D341Med (cell line): ENCODE data around the gene ZNF787.

Source experiments
- DNase-seq: peaks from one replicate; pipeline ENCODE4 v3.0.0; 2012; ENCODE audit warnings: low spot score

Gene ZNF787

DNA sequence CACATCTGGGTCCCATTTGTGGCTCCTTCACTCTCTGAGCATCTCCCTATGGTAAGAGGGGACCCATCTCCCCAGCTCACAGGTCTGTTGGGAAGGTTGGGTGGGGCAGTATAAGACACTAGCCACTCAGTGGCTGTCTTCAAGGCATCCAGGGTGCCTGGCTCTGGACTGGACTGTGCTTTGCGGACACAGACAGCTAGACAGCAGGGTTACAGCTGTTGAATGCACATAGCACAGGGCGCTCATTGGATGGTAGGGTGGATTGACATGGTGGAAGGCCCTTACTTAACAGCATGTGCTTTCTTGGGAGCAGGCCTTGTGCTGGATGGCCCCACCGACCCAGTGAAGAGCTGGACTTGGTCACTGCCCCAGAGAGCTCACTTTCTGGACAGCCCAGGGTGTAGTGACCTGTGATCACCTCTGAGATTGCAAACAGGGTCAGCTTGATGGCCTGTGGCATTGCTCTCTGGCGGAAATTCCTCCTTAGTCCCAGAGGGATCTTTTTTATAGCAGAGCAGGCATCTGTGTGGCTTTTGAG is 21.9 kb upstream of the ZNF787 start:
- DNase-seq, result no peak

- DNase-seq, result no peak
Observed at GRCh38 chr19:56142087-56142787, 21.1 kb upstream of the ZNF787 start.

DNA sequence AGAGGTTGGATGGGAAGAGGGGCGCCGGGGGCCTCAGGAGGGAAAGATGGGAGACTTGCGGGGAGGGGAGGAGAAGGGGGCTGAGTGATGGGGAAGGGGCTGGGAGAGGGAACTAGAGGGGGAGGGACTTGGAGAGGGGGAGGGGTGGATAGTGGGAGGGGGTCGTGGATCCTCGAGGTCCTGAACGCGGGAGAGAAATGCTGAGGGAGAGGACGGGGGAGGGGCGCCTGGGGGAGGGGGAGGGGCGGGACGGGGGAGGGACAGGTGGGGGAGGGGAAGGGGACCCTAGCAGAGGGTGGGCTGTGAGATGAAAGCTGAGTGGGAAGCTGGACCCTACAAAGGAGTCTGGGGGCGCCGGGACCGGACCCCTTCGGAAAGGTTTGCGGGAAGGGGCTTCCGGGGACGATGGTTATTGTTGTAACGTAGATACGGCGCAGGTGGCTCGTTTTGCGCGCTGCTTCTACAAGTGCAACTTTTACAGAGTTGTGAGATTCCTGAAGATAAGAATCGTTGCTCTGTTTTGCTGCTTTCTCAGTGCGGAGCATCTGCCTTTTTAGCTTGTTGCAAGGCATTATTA is 20.4 kb upstream of the ZNF787 start:
- no peak for DNase-seq

DNA sequence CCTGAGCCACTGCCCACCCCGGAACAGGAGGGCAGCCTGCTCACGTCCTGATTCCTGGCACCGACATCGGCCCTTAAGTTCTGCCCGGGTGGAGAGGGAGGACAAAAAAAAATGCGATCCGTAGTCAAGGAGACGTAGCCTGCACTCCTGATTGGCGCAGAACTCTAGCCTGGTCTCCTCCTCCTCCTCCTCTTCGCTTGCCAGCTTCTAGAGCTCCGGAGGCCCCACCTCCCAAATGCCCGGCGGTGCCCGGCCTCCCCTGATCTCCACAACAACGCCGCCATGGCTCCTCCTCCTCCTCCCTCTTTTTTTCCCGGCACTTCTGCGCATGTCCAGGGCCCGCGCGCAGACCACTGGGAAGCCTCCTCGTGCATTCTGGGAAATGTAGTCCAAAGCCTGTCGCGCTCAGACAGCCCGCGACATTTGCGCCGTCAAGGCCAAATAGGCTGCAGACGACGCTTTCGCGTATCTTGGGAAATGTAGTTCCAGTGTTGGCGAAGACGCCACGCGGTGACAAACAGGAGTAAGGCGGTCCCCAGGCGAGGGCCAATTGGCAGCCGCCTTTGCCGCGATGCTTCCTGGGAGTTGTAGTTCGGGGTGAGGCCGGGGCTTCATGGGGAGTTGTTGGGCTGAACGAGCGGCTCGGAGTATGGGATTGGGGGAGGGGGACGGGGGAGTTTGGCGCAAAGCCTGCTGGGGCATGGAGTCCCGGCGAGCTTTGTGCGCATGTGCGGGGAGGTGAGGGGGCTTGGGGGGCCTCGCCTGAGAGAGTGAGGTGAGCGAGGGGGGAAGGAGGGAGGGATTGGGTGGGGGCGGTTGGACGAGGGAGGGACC is 19.7 kb upstream of the ZNF787 start, which contains the start of gene ZNF444:
Gene ZNF444, plus strand, starts transcription at position 705 of the 834 bp plus-strand sequence. CDS start 5,625 bp downstream, outside the sequence.
- DNase-seq, result peak; percentile 96

DNA sequence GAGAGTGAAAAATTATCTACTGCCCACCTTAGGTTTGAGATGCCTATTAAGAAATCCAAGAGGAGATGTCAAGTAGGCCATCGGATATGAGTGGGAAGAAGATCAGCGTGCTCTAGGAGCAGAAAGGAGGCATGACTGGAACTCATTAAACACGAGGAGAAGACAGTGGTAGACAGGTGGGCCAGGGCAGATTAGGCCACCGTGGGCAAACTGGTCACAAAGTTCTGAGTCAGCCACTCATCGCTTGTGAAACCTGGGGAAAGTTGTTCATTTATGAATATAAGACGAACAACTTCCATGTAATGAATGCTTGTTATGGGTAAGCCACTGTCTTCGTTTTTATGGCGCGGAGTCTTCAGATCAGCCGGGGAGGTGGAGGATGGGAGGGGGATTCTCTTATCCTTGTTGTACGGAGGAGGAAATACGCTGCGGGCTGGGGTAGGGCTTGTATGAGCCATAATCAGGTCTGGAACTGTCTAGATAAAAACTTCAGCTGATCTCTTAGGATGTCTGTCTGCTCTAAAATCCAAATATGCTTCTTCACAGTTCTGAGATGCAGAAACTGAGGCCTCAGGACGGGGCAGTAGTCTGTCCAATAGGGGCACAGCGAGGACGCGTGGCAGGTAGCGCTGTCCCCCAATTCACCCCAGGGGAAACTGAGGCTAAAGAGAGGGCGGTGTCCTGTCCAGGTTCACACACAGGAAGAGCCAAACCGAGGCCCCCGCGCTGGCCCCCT is 18.9 kb upstream of the ZNF787 start:
- DNase-seq, result no peak

GRCh38 chr19:56138069-56138468 is 17.0 kb upstream of the ZNF787 start:
- DNase-seq, result no peak

GRCh38 chr19:56137405-56137804 is 16.3 kb upstream of the ZNF787 start:
- no peak for DNase-seq

- DNase-seq, result no peak
Observed at GRCh38 chr19:56136362-56136761, 15.3 kb upstream of the ZNF787 start.

- DNase-seq, result no peak
Observed at GRCh38 chr19:56134654-56134921, 13.5 kb upstream of the ZNF787 start.

GRCh38 chr19:56133858-56134653 is 13.0 kb upstream of the ZNF787 start:
- no peak for DNase-seq

DNA sequence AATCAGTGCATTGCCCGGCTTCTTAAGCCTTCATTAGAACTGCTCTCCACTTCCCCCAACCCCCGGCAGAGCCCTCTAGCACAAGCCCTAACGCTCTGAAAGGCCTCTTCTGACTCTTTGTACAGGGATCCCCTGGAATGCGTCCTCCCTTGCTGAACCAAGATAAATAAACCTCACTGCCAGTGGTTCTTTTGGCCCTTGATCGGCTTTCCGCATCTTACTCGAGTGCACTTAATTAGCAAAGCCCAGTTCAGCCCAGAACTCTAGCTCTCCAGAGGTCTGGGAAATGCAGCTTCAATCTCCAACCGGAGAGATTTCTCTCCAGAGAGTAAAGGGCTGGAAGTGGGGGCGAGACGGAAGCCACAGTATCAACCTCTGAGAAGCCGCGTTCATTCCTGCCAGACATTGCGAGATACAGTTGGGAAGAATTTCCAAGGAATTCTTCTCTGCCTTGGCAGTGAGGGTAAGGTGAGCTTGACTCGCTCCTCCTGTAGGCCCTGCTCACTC is 11.3 kb upstream of the ZNF787 start:
- no peak for DNase-seq

DNA sequence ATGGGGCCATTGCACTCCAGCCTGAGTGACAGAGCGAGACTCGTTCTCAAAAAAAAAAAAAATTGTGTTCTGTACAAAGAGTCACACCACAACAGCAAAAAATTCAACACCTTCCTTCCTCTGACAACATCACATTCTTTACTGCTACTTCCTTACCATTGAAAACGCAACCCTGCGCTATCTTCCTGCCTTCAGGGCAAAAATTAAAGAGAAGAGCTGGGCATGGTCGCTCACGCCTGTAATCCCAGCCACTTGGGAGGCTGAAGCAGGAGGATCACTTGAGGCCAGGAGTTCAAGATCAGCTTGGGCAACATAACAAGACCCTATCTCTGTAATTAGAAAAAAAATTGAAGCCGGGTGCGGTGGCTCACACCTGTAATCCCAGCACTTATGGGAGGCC is 10.6 kb upstream of the ZNF787 start:
- DNase-seq, result no peak

- DNase-seq, result no peak
Observed at GRCh38 chr19:56130006-56130405, 8.9 kb upstream of the ZNF787 start.

GRCh38 chr19:56126983-56127780 is 6.1 kb upstream of the ZNF787 start:
- no peak for DNase-seq

DNA sequence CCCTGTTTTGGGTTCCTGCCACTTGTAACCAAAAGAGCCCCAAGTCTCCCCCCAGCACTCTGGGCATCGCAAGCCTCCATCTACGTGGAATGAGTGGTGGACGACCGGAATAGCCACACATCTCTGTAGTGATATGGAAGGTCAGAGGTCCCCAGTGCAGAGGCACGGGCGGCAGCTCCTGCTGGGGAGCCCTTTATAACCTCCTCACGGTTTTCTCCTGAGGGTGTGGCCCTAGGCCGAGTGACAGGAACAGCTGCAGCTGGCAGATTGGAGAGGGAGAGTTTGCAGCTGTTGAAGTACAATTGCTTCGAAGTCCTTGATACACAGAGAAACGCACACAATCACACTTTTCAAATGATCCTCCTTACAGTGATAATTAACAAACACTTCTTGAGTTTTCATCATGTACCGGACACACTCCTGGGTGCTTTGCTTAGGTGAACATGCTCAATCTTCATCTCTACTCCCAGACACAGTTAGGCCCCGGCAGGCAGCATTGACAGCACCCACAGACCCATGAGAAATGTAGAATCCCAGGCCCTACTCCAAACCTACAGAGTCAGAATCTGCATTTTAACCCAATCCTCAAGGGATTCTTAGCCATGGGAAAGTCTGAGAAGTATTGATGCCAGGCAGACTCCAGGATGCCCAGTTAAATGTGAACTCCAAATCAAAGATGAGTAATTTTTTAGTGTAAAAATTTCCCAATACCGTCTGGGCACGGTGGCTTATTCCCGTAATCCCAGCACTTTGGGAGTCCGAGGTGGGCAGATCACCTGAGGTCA is 4.9 kb upstream of the ZNF787 start:
- DNase-seq, result no peak

DNA sequence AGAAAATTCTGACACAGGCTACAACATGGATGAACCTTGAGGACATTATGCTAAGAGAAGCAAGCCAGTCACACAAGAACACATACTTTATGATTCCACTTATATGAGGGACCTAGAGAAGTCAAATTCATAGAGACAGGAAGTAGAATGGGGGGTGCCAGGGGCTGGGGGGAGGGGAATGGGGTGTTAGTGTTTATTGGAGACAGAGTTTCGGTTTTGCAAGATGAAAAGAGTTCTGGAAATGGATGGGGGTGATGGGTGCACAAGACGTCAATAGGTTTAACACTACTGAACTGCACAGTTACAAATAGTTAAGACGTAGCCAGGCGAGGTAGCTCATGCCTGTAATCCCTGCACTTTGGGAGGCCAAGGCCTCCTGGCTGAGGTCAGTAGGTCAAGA is 3.5 kb upstream of the ZNF787 start:
- no peak for DNase-seq

GRCh38 chr19:56123266-56123891 is 2.3 kb upstream of the ZNF787 start:
- no peak for DNase-seq

DNA sequence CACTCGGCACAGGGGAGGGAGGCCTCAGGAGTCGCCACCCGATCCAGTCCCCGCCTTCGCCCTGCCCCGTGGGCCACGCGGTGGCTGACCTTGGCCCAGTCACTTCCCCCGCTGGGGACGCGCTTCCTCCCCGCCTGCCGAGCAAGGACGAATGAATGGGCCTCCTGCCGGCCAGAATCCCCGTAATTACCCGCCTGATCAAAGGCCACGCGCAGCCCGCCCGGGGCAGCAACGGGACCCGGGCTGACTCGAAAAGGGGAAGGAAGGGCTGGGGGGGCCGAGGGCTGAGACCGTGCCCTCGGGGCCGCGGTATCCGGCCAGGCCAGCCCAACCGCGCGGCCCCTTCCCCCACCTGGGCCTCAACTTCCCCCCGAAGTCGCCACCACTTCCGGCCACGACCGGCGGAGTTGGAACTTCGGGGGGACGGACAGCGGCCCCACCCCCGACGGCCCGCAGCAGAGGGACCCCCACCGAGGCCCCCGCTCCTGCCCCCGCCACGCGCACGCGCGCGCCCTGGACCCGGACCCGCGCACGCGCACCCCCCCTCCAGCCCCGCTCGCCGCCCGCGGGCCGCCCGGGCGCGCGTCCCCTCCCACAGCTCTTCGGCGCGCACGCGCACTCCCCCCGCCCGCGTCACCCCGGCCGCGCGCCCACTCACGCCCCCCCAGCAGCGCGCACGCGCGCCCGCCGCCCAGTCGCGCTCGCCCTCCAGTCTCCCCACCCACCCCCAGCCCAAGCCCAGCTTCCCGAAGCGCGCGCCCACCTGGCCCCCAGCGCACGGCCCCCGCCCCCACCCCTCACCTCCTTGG is 520 bp downstream of the ZNF787 start:
- peak; percentile 96 for DNase-seq
